Activated CD4-positive, alpha-beta T cell treated with anti-CD3 and anti-CD28 coated beads, Interleukin-2, amount 50 U/mL, for 16 hours (primary cell): Measurements from ENCODE around the gene ALG5.

ENCODE experiments used
- DNase-seq: peaks from one replicate; pipeline ENCODE4 v3.0.0-alpha.2; 2020

Gene ALG5

DNA sequence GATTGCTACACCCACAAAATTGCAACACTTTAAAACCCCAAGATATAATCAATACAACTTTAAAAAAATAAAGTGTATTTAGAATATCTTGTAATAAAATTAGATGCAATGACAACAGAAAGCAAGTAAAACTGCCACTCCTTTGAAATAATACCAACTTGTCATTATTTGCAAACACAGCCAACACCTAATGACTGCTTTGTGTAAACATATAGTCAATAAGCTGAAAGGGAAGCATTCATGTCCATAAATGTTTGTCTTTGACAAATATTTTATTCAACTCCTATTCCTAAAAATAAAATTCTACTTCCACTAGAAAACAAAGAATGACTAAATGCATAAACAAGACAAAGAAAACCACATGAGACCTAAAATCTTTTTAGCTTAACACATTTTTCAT, 85.7 kb downstream of the ALG5 start:
- no peak for DNase-seq

GRCh38 chr13:36912973-36913372, 86.2 kb downstream of the ALG5 start:
- DNase-seq = no peak

DNA sequence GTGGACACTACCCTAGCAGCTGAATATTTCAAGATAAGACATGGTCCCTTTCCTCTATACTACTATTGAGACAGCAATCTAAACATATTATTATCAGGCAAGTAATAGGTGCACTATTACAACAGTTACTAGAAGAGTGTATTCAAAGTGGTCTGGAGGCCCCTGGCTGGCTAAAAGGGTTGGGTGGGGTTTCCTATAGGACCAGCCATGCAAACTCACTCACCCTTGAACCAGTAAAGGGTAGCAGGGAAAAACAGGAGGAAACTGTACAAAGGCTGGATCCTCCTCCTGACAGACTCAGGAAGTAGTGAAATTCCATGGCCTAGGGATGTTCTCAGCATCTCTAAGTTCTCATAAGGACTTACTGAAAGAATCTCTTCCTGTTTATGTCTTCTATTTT, 86.8 kb downstream of the ALG5 start:
- DNase-seq = no peak

GRCh38 chr13:36910545-36910944, 88.6 kb downstream of the ALG5 start:
- no peak for DNase-seq

GRCh38 chr13:36907821-36908220, 91.3 kb downstream of the ALG5 start:
- no peak for DNase-seq

DNA sequence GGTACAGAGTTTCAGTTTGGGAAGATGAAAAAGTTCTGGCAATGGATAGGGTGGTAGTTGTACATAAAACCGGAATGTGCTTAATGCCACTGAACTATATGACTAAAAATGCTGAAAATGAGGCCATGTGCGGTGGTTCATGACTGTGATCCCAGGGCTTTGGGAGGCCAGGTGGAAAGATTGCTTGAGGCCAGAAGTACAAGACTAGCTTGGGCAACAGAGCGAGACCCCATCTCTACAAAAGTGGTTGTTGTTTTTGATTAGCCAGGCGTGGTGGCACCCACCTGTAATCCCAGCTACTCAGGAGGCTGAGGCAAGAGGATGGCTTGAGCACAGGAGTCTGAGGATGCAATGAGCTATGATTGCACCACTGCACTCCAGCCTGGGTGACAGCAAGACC, 91.9 kb downstream of the ALG5 start:
- DNase-seq = no peak

- DNase-seq = no peak
Observed at GRCh38 chr13:36905944-36906343, 93.2 kb downstream of the ALG5 start.

DNA sequence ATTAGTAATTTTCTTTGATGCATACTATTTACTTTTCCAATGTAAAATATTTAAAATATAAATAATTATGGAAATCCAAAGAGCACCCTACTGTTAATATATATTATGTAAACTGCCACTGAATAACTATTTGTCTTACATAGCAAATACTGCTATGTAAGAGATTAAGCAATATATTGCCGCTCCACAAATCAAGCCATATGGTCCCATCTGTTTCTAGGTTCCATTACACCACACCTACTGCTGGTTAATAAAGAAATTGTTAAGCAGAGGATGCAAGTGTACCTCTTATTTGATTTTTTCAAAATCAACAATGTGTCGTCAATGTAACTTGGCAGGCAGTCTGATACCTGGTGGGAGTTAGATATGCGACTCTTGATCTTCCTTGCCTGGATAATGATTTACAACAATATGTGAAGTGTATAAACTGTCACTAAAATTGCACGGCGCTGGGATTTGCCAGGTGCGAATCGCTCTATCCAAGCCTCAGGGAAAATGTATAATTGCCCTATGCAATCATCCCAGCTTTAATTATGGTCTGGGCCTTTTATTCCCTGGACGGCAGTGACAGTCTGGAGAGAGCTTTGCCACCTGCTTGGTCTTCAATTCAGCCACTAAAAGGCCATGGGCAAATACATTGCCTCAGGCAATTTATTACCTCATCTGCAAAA, 95.1 kb downstream of the ALG5 start:
- no peak for DNase-seq
